Prostate gland (tissue), 2 donors: ENCODE results near the gene FBXL7. TPM values are rescaled to one million over a fixed set of nuclear protein-coding genes. Genes with fewer than 3 reads are reported as not detected.

Experiments used
- DNase-seq: peaks from one replicate; pipeline ENCODE4 v3.0.0-alpha.2; 2019; ENCODE audit warnings: low spot score
- H3K27ac ChIP-seq, 2 donors: fragments of 200-600 bp; sonication (generic); 2 replicates each; pipeline ENCODE4 v1.5.1; 2017 to 2019
- H3K27me3 ChIP-seq: fragments of 200-600 bp; sonication (generic); replicated peaks from 2 replicates; pipeline ENCODE4 v1.5.1; 2019; ENCODE audit not compliant: insufficient read depth
- H3K36me3 ChIP-seq, 2 donors: fragments of 200-600 bp; sonication (generic); 1 replicate in 1 of 2; 2 replicates in 1 of 2; pipeline versions ENCODE4 v1.5.1 to v1.8.1; 2017 to 2019
- H3K4me1 ChIP-seq: fragments of 200-600 bp; sonication (generic); replicated peaks from 2 replicates; pipeline ENCODE4 v1.5.1; 2019
- H3K4me3 ChIP-seq, 2 donors: fragments of 200-600 bp; sonication (generic); 2 replicates each; pipeline ENCODE4 v1.5.1; 2017 to 2019
- H3K9me3 ChIP-seq: fragments of 200-600 bp; sonication (generic); 2 replicates; pipeline ENCODE4 v1.5.1; 2017
- CTCF ChIP-seq, 4 experiments: fragments of 200-600 bp in 2 of 4; fragments of 450-650 bp in 2 of 4; sonication (generic) in 2 of 4; IDR thresholded peaks; 1 replicate in 3 of 4; 2 replicates in 1 of 4; pipeline ENCODE4 v1.5.1; 2016 to 2019; ENCODE audit warnings: antibody characterized with exemption in 4 of 4, mild to moderate bottlenecking in 2 of 4, moderate library complexity in 2 of 4
- POLR2A ChIP-seq: fragments of 450-650 bp; IDR thresholded peaks from one replicate; pipeline ENCODE4 v1.6.1; 2016; ENCODE audit warnings: antibody characterized with exemption, mild to moderate bottlenecking
- POLR2AphosphoS5 ChIP-seq: sonication (generic); formaldehyde crosslinking; IDR thresholded peaks from one replicate; pipeline ENCODE4 v1.6.1; 2017; ENCODE audit warnings: antibody characterized with exemption
- WGBS: methylation state at CpG from one replicate; pipeline ENCODE4 v1.1.5; 2018; 5-methylcytosine and 5-hydroxymethylcytosine counted together
- intact Hi-C: fragments of 100-400 bp; cut with DNase I; formaldehyde crosslinking; loops from one replicate; pipeline ENCODE4 v1.14.2; 2022
- total RNA-seq, 2 donors: library from RNA; depleted of rRNA; stranded (reverse); fragments of >200 nt; gene quantifications; one replicate each; pipeline ENCODE4 v1.1.0, GENCODE V29; 2016

The FBXL7 gene
- total RNA-seq, 2 donors from 2014 or later, result 21.2 to 24.2 TPM

GRCh38 chr5:15929611-15930263 is 429.8 kb downstream of the FBXL7 start:
- intact Hi-C loops, result no loop called here
- Histone ChIP-seq H3K4me3 (no peak overlapping the region), H3K4me1 (no peaks in the 10 kb centered on the region), H3K36me3 (no peaks in the 10 kb centered on the region), H3K27ac (no peak overlapping the region), H3K9me3 (no peaks in the 10 kb centered on the region), H3K27me3 (no peaks in the 10 kb centered on the region)
- TF ChIP-seq POLR2A (no peak), POLR2AphosphoS5 (no peak), CTCF (IDR thresholded peaks at IDR 0.05) (no peak)
- no peak for DNase-seq
- 79% methylated on average over 11 of the region's 11 CpGs for WGBS

- no peak overlapping the region for H3K4me3 ChIP-seq
- no peak for DNase-seq
- peaks cover 0 to 2% of the 10 kb centered on the region in 2 donors for H3K36me3 ChIP-seq
- no peak overlapping the region for H3K27ac ChIP-seq
- WGBS, result 49% methylated on average over 5 of the region's 5 CpGs
- TF ChIP-seq CTCF (IDR thresholded peaks at IDR 0.05) (no peak), POLR2AphosphoS5 (no peak), POLR2A (no peak)
- H3K9me3 ChIP-seq, result no peaks in the 10 kb centered on the region
- intact Hi-C loops, result no loop called here
- H3K4me1 ChIP-seq, result no peaks in the 10 kb centered on the region
- no peaks in the 10 kb centered on the region for H3K27me3 ChIP-seq
Observed at GRCh38 chr5:15932066-15932465, 432.1 kb downstream of the FBXL7 start.

GRCh38 chr5:15933259-15934207 is 433.6 kb downstream of the FBXL7 start:
- Histone ChIP-seq H3K9me3 (no peaks in the 10 kb centered on the region), H3K27ac (no peak overlapping the region), H3K4me3 (no peak overlapping the region), H3K4me1 (no peaks in the 10 kb centered on the region), H3K27me3 (no peaks in the 10 kb centered on the region), H3K36me3 (peaks cover 0 to 4% of the 10 kb centered on the region in 2 donors)
- no peak for TF ChIP-seq POLR2AphosphoS5
- TF ChIP-seq POLR2A, result no peak
- TF ChIP-seq CTCF (IDR thresholded peaks at IDR 0.05), result no peak
- WGBS, result 73% methylated on average over 13 of the region's 13 CpGs
- intact Hi-C loops, result no loop called here
- DNase-seq, result no peak

- WGBS, result 98% methylated on average over 60 of the region's 60 CpGs
- H3K4me3 ChIP-seq, result no peak overlapping the region
Observed at GRCh38 chr5:15936505-15937245, 436.7 kb downstream of the FBXL7 start.

More at GRCh38 chr5:15936505-15937245, 436.7 kb downstream of the FBXL7 start:
- TF ChIP-seq POLR2A (no peak), POLR2AphosphoS5 (no peak), CTCF (IDR thresholded peaks at IDR 0.05) (no peak)
- Histone ChIP-seq H3K4me1 (no peaks in the 10 kb centered on the region), H3K9me3 (no peaks in the 10 kb centered on the region), H3K36me3 (peaks cover 0 to 4% of the 10 kb centered on the region in 2 donors), H3K27me3 (no peaks in the 10 kb centered on the region), H3K27ac (no peak overlapping the region)
- intact Hi-C loops, result no loop called here
- no peak for DNase-seq
